Motor neuron (in vitro differentiated cells): Measurements from ENCODE around the gene STAG3. TPM values are rescaled to one million over a fixed set of nuclear protein-coding genes. Genes with fewer than 3 reads are reported as not detected.
A peak's percentile ranks its signal among the peaks of the same experiment; 100 is the strongest.
"Not testable (repeated sequence)": the region's sequence is repeated elsewhere in the genome, so short reads cannot be mapped to it uniquely, and the experiment has no call there.

ENCODE experiments used
- ATAC-seq, 8 experiments: fragments of 200-7000 bp; cut with Tn5 transposase; replicated peaks in 6 of 8; 2 replicates each; pipeline ENCODE4 v1.8.0; 2021; ENCODE audit warnings: mild to moderate bottlenecking in 8 of 8, moderate library complexity in 8 of 8
- H3K27ac ChIP-seq, 2 donors: fragments of 250-450 bp; sonication (Bioruptor Pico); 2 replicates each; pipeline ENCODE4 v1.9.0; 2021; ENCODE audit warnings: antibody characterized with exemption in 2 of 2, mild to moderate bottlenecking in 2 of 2, moderate library complexity in 1 of 2
- H3K4me1 ChIP-seq, 2 donors: fragments of 250-450 bp; sonication (Bioruptor Pico); replicated peaks in 1 of 2; 2 replicates each; pipeline ENCODE4 v1.6.1; 2021; ENCODE audit warnings: antibody characterized with exemption in 2 of 2, mild to moderate bottlenecking in 2 of 2, moderate library complexity in 1 of 2
- H3K4me3 ChIP-seq, 5 donors: fragments of 250-450 bp; sonication (Bioruptor Pico); 2 replicates each; pipeline ENCODE4 v1.9.0; 2021; ENCODE audit warnings: antibody characterized with exemption in 5 of 5, mild to moderate bottlenecking in 5 of 5, moderate library complexity in 4 of 5
- WGBS, 10 experiments: fragments of 450-650 bp; shearing (Covaris generic); methylation state at CpG; one replicate each; pipeline ENCODE4 v1.0.0; 2022; 5-methylcytosine and 5-hydroxymethylcytosine counted together
- in situ Hi-C, 9 experiments: fragments of 400-800 bp; cut with MboI; loops; one replicate each; pipeline ENCODE4 v1.15.0; 2021; ENCODE audit warnings: low sequenced_read_pairs in 9 of 9, low pct_unique_long_range_greater_than_20kb in 2 of 9; ENCODE audit not compliant: unreplicated experiment in 9 of 9
- total RNA-seq, 8 experiments: library from RNA; unstranded; fragments of 300-600 nt; gene quantifications; 2 replicates each; pipeline versions ENCODE4 v1.2.3 to v1.2.4, GENCODE V29; 2022

The STAG3 gene, protein sequence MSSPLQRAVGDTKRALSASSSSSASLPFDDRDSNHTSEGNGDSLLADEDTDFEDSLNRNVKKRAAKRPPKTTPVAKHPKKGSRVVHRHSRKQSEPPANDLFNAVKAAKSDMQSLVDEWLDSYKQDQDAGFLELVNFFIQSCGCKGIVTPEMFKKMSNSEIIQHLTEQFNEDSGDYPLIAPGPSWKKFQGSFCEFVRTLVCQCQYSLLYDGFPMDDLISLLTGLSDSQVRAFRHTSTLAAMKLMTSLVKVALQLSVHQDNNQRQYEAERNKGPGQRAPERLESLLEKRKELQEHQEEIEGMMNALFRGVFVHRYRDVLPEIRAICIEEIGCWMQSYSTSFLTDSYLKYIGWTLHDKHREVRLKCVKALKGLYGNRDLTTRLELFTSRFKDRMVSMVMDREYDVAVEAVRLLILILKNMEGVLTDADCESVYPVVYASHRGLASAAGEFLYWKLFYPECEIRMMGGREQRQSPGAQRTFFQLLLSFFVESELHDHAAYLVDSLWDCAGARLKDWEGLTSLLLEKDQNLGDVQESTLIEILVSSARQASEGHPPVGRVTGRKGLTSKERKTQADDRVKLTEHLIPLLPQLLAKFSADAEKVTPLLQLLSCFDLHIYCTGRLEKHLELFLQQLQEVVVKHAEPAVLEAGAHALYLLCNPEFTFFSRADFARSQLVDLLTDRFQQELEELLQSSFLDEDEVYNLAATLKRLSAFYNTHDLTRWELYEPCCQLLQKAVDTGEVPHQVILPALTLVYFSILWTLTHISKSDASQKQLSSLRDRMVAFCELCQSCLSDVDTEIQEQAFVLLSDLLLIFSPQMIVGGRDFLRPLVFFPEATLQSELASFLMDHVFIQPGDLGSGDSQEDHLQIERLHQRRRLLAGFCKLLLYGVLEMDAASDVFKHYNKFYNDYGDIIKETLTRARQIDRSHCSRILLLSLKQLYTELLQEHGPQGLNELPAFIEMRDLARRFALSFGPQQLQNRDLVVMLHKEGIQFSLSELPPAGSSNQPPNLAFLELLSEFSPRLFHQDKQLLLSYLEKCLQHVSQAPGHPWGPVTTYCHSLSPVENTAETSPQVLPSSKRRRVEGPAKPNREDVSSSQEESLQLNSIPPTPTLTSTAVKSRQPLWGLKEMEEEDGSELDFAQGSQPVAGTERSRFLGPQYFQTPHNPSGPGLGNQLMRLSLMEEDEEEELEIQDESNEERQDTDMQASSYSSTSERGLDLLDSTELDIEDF
- 10 to 100 TPM in 2 of 8 experiments, 1 to 10 TPM in 6; 2.1 to 18.0 (median 7.5) TPM for total RNA-seq

DNA sequence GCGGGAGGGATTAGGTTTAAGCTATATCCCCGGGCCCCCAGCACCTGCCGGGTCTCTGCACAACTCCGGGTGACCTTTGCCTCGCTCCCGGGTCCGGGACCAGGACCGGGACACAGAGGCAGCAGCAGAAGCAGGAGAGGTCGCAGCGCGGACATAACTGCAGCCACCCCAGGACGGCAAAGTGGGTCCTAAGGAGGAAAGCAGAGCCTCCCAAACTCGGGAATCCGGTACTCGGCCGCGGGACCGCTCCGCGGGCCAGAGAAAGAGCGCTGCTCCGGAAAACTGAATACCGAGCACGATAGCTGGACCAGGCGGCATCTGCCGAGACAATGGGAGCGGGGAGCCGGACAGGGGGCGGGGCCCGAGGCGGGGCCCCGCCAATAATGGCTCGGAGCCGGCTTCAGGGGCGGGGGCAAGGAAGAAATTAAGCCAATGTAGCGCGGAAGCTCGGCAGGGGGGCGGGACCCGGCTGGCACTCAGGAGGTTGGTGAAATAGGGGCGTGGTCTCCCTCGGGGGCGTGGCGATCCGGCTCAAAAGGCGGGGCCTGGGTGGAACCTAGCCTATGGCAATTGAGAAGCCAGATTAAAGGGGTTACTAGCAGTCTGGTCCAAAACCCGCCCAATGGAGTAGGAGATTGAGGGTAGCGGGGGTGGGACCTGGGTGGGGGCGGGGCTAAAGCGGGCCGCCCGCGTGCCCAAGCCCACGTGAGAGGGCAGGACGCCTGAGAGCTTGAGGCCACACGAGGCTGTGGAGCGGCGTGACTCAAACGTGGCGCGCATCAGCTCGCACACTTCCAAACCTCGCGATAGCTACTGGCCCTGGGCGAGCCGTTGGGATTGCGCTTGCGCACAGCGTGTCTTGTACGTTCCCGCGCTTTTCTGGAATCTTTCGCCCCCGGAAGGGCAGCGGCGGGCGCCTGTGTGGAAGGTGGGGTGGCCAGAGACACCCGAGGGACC, at the start of gene STAG3, which contains the start of gene GPC2:
Gene STAG3, plus strand, starts transcription at position 874 of the 957 bp plus-strand sequence. CDS start 2,639 bp downstream, outside the sequence.
Gene GPC2, minus strand, starts transcription at position 337 of the 957 bp plus-strand sequence. Its CDS starts 182 bp downstream, at position 155.
- Histone ChIP-seq H3K4me3 (peak within 1 kb of the TSS; percentile 60 to 98 (median 78)), H3K4me1 (peaks cover 4 to 9% of the 10 kb centered on the region in 2 donors), H3K27ac (peak within 1 kb of the TSS; percentile 10 to 83)
- ATAC-seq: peak; percentile 92 to 97 (median 96)
- 0 to 24% methylated on average over 1 to 12 of the region's 78 CpGs; no CpG with 5 or more reads in 8 of the 10 experiments for WGBS, 10 experiments
- in situ Hi-C loops: no loop called here

DNA sequence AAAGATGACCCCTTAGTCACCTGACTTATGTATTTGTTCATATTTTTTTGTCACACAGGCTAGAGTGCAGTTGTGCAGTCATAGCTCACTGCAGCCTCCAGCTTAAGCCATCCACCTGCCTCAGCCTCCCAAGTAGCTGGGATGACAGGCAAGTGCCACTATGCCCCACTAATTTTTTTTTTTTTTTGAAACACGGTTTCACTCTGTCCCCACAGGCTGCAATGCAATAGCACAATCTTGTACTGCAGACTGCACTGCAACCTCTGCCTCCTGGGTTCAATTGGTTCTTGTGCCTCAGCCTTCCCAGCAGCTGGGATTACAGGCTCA, 49.1 kb upstream of the STAG3 start:
- Histone ChIP-seq H3K4me3 (peak overlapping the region; percentile 41 to 66 (median 53)), H3K4me1 (peaks cover 9 to 15% of the 10 kb centered on the region in 2 donors), H3K27ac (no peak overlapping the region)
- 40 to 100% (median 80%) methylated on average over 1 of the region's 1 CpG; no CpG with 5 or more reads in 5 of the 10 experiments for WGBS, 10 experiments
- in situ Hi-C loops: no loop called here
- no peak for ATAC-seq

DNA sequence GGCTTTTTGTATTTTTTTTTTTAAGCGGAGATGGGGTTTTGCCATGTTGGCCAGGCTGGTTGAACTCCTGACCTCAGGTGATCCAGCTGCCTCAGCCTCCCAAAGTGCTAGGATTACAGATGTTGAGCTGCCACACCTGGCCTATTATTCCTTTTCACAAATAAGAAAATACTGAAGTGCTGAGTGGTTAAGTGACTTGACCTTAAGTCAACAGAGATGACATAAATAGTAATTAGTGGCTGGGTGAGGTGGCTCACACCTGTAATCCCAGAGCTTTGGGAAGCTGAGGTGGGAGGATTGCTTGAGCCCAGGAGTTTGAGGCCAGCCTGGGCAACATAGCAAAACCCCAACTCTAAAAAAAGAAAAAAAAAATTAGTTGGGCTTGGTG, 47.5 kb upstream of the STAG3 start:
- in situ Hi-C loops, ATAC-seq, H3K4me3 ChIP-seq, H3K27ac ChIP-seq: not testable (repeated sequence)
- 100% methylated on average over 1 of the region's 1 CpG; no CpG with 5 or more reads in 6 of the 10 experiments for WGBS, 10 experiments
- H3K4me1 ChIP-seq: peaks cover 9 to 15% of the 10 kb centered on the region in 2 donors

DNA sequence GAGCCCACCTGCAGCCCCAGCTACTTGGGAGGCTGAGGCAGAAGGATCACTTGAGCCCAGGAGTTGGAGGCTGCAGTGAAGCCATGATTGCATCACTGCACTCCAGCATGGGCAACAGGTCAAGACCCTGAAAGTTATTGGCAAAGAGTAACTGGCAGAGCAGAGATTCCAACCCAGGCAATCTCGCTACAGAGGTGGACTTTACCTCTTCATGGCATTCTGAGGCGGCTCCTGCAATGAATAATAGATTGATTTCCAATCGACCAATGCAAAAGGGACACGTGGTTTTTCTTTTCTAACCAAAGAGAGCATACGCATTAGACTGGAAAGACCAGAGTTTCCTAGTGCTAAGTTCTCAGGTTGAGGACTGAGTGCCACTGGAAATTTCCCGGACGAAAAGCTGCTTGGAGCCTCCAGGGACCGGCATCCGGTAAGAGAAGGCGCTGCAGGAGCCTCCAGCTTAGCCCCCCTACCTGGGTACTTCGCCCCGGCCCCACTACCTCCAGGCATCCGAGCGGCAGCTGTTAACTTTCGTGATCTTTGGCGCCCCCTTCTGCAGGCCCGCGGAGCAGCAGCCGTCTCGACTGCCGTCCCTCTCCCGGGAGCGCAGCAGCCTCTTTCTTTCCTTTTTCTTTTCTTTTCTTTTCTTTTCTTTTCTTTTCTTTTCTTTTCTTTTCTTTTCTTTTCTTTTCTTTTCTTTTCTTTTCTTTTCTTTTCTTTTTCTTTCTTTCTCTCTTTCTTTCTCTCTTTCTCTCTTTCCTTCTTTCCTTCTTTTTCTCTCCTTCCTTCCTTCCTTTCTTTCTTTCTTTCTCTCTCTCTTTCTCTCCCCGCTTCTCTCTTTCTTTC, 46.9 kb upstream of the STAG3 start:
- Histone ChIP-seq H3K27ac (no peak overlapping the region), H3K4me1 (peaks cover 9 to 15% of the 10 kb centered on the region in 2 donors), H3K4me3 (peak overlapping the region in 1 of 5 donors; percentile 7)
- 7 to 19% (median 13%) methylated on average over 6 to 21 of the region's 24 CpGs; no CpG with 5 or more reads in 2 of the 10 experiments for WGBS, 10 experiments
- ATAC-seq: peak in 2 of 8 experiments; percentile 4 to 7
- in situ Hi-C loops: no loop called here

DNA sequence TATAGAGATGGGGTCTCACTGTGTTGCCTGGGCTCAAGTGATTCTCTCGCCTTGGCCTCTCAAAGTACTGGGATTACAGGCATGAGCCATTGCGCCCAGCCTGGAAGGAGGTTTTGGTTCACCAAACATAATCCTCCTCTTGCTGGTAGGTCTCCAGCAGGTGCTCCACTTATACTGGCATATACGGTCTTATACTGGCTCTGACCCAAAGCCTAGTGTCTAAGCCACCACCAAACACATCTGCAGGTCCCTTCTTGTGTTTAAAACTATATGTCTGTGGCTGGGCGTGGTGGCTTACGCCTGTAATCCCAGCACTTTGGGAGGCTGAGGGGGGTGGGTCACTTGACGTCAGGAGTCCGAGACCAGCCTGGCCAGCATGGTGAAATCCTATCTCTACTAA, 45.6 kb upstream of the STAG3 start:
- Histone ChIP-seq H3K27ac (no peak overlapping the region), H3K4me1 (peaks cover 9 to 12% of the 10 kb centered on the region in 2 donors), H3K4me3 (no peak overlapping the region)
- in situ Hi-C loops: no loop called here
- 0 to 93% (median 47%) methylated on average over 1 to 6 of the region's 7 CpGs; no CpG with 5 or more reads in 2 of the 10 experiments for WGBS, 10 experiments
- no peak for ATAC-seq

DNA sequence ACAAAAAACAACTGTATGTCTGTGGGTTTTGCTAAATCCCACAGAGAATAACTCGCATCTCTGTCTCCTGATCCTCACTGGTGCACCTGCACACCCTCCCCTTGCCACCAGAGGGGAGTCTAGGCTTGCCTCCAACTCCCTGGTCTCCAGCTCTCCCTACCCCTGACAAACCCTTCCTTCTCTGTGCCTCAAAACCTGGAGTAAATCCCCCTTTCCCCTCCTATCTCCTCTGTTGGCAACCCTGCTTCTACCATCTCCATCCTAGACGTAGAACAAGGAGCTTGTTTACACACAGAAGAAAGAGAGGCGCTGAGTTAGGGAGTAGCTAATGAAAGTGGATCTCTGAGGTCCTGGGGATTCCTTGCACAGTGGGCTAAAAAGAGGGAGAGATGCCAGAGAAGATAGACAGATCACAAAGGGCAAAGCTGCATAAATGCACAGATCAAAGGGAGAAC, 45.0 kb upstream of the STAG3 start:
- Histone ChIP-seq H3K27ac (no peak overlapping the region), H3K4me3 (no peak overlapping the region), H3K4me1 (peaks cover 9 to 12% of the 10 kb centered on the region in 2 donors)
- 4 to 39% (median 22%) methylated on average over 2 to 3 of the region's 3 CpGs; no CpG with 5 or more reads in 4 of the 10 experiments for WGBS, 10 experiments
- in situ Hi-C loops: no loop called here
- peak; percentile 56 to 88 (median 72) for ATAC-seq

DNA sequence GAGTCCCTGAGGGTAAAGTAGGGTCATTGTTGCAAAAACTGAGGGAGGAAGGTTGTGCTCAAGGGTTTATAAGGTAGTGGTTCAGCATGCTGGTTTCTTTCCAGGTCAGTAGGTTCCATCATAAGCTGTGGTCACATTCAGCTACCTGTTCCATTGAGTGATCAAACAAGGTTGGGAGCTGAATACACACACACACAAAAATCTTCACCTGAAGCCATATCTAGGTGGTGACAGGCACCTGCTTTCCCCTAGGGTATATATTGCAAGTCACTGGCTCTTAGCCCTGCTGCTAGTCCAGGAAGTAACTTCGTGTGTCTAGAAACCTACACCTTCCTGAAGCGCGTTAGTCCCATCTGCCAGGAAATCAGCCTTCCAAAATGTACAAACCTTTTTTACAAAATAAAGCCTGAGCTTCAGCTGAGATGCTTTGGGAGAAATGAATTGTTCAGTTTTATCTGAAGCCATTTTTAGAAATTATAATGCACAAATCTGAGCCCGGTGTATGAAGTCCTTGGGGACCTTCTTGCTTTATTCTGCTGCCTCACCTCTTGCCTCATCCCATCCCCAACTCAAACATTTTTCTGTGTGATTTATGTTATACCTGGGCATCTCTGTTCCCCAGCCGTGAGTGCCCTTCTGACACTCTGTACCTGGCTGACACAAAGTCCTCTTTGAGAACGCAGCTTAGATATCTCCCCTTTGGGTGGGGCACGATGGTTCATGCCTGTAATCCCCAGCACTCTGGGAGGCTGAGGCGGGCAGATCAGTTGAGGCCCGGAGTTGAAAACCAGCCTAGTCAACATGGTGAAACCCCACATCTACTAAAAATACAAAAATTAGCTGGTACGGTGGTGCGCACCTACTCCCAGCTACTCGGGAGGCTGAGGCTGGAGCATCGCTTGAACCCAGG, 39.6 kb upstream of the STAG3 start:
- in situ Hi-C loops: no loop called here
- 68 to 90% (median 83%) methylated on average over 2 to 9 of the region's 13 CpGs for WGBS, 10 experiments
- no peaks in the 10 kb centered on the region for H3K4me1 ChIP-seq

DNA sequence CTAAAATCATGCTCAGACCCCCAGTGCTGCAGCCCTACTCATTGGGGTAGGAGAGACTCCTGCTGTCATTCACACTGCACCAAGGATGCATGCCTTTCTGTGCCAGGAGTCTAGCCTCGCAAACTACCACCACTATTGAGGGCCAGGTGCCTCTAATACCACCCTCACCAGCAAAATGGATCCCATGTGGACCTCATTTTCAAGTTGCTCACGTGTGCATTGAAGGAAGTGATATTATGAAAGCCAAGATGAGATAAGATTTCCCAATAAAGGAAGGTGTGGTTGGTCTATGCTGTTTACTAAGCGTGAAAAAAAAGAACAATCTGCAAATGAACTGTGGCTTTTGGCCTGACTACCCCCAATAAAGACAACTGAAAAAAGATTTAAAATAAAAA, 36.2 kb upstream of the STAG3 start:
- 0 to 100% (median 76%) methylated on average over 1 to 3 of the region's 3 CpGs; no CpG with 5 or more reads in 2 of the 10 experiments for WGBS, 10 experiments
- Histone ChIP-seq H3K4me1 (no peaks in the 10 kb centered on the region), H3K27ac (no peak overlapping the region), H3K4me3 (no peak overlapping the region)
- no peak for ATAC-seq
- in situ Hi-C loops: loop anchor here in 1 of 9 experiments (10.0 kb wide), 1 partner anchor 73 kb away; the partner anchor contains the start of gene PVRIG

More for the DNA sequence above, 39.6 kb upstream of the STAG3 start:
- Histone ChIP-seq H3K27ac (no peak overlapping the region), H3K4me3 (no peak overlapping the region)
- ATAC-seq: no peak

DNA sequence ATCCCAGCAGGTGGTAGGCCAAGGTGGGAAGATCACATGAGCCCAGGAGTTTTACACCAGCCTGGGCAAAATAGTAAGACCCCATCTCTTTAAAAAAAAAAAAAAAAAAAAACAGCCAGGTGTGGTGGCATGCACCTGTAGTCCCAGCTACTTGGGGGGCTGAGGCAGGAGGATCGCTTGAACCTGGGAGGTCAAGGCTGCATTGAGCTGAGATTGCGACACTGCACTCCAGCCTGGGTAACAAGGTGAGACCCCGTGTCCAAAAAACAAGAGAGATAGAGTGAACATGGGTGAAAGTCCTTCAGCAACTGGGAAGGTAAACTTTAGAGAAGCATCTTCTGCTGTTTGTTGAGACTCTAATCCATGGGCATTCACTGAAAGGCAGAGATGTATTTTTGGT, 35.3 kb upstream of the STAG3 start:
- WGBS, 10 experiments: 78 to 100% (median 90%) methylated on average over 1 of the region's 3 CpGs; no CpG with 5 or more reads in 6 of the 10 experiments
- Histone ChIP-seq H3K4me1 (no peaks in the 10 kb centered on the region), H3K27ac (no peak overlapping the region), H3K4me3 (no peak overlapping the region)
- in situ Hi-C loops: loop anchor here in 1 of 9 experiments (10.0 kb wide), 1 partner anchor 72 kb away; the partner anchor contains the start of gene PVRIG
- no peak for ATAC-seq

DNA sequence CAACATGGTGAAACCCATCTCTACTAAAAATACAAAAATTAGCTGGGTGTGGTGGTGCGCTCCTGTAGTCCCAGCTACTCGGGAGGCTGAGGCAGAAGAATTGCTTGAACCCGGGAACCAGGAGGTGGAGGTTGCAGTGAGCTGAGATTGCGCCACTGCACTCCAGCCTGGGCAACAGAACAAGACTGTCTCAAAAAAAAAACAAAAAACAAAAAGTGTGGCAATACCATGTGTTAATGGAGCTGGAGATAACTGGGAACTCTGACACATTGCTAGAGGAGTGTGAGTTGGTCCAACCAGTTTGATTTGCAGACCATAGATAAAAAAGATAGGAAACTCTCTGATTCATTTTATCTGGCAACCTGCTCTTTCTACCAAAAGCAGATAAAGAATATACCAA, 31.4 kb upstream of the STAG3 start:
- not testable (repeated sequence) for ATAC-seq, H3K4me1 ChIP-seq, H3K27ac ChIP-seq, H3K4me3 ChIP-seq
- in situ Hi-C loops: loop anchor here in 1 of 9 experiments (10.0 kb wide), 1 partner anchor 68 kb away; the partner anchor contains the start of gene PVRIG
- WGBS, 10 experiments: 52 to 100% (median 88%) methylated on average over 1 to 4 of the region's 4 CpGs; no CpG with 5 or more reads in 4 of the 10 experiments
